HUDEP-2 (cell line): ENCODE data around the gene PPIF.
A peak's percentile ranks its signal among the peaks of the same experiment; 100 is the strongest.

Experiments
- DNase-seq, 76 experiments: peaks; one replicate each; lab custom pipeline; 2025; ENCODE audit not compliant: unreplicated experiment in 76 of 76; lab: John Stamatoyannopoulos, UW

PPIF gene

GRCh38 chr10:79347226-79347893 lies at the start of gene PPIF:
TSS of gene PPIF (plus strand) at chr10:79347469. CDS start at chr10:79347549, 80 bp downstream.
- DNase-seq, result peak in 73 of 76 experiments; percentile 37 to 94 (median 87)

DNA sequence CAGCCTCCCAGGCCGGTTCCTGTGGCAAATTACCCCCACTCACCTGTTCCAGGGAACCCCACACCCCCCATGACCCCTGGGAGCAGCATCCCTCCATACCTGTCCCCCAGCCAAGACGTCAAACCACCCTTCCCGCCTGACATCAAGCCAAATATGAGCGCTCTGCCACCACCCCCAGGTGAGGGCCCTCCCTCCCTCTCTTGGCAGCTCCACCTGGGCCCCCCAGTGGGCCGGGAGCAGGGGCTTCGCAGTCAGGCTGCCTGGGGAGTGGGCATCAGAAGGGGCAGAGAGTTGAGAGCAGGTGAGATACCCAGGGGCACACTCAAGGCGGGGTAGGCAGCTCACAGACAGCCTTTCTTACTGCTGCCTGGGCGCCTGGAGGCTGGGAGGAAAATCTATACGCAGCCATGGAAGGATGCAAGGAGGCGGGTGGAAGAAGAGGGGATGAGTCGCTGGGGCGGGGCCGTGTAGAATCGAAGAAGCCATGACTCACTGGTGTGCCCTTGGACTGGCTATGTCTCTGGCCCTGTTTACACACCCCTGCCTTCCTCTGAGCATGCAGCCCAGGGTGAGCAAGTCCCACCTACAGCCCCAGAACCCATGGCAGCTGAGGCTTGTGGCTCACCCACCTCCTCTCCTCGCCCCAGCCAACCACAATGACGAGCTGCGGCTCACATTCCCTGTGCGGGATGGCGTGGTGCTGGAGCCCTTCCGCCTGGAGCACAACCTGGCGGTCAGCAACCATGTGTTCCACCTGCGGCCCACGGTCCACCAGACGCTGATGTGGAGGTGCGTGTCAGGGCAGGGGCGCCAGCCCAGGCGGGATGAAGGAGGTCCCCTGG lies 48.6 kb upstream of the PPIF start:
- DNase-seq, result peak in 38 of 76 experiments; percentile 6 to 58 (median 32)

- peak in 2 of 76 experiments; percentile 7 to 15 for DNase-seq
Measured at GRCh38 chr10:79299397-79300241, 47.6 kb upstream of the PPIF start.

- no peak for DNase-seq
Measured at GRCh38 chr10:79300711-79301110, 46.6 kb upstream of the PPIF start.

- no peak for DNase-seq
Measured at GRCh38 chr10:79301754-79302530, 45.3 kb upstream of the PPIF start.

DNA sequence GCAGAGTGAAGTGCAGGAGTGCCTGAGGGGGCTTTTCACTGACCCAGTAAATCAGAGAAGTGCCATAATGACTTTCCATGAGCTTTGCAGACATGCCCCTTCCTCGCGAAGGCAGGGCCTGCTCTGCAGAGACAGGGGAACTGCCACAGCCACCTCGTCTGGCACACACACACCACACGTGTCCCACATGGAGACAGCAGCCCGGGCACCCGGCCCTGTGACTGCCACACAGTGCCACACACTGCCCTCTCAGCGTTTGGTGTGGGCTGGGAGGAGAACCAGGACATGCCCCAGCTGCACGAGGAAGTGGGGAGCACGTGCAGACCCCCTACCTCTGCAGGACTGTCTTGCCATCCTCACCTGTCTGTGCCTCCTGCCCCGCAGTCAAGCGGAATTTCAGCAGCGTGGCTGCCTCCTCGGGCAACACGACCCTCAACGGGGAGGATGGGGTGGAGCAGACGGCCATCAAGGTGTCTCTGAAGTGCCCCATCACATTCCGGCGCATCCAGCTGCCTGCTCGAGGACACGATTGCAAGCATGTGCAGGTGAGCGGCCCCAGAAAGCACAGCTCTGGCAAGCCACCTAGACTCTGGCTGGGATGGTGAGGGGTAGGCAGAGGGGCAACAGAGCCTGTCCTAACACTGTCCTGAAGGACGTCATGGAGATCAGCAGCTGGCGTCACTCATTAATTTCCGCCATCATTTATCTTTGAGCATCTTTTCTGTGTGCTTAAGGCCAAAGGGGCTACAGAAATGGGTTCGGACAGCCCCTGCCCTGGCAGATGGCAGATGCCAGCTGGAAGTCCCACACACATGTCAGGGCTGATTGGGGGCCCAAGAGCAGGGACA lies 43.4 kb upstream of the PPIF start:
- DNase-seq, result no peak

- DNase-seq, result no peak
Measured at GRCh38 chr10:79304479-79305087, 42.7 kb upstream of the PPIF start.

DNA sequence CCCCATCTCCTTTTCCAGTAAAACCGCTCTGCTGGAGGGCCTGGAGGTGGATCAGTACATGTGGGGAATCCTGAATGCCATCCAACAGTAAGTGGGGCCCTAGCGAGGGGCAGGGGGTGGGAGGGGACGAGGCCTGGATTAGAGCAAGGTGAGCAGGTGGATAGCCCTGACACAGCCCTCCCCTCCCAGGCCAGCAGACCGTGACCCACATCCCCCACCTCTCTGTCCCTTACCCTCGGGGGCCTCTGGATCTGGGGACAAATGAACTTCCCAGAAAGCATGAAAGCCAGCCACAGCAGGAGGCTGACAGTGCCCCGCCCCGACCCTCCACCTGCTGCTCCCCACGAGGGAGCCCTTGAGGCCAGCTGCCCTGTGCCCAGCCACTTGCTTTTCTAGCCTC lies 41.8 kb upstream of the PPIF start:
- DNase-seq, result no peak

GRCh38 chr10:79305988-79306387 lies 41.3 kb upstream of the PPIF start:
- DNase-seq, result no peak

- no peak for DNase-seq
Measured at GRCh38 chr10:79306644-79307220, 40.5 kb upstream of the PPIF start.

GRCh38 chr10:79308016-79308415 lies 39.3 kb upstream of the PPIF start:
- no peak for DNase-seq

- no peak for DNase-seq
Measured at GRCh38 chr10:79308969-79309665, 38.2 kb upstream of the PPIF start.

GRCh38 chr10:79310200-79310865 lies 36.9 kb upstream of the PPIF start:
- DNase-seq, result no peak

DNA sequence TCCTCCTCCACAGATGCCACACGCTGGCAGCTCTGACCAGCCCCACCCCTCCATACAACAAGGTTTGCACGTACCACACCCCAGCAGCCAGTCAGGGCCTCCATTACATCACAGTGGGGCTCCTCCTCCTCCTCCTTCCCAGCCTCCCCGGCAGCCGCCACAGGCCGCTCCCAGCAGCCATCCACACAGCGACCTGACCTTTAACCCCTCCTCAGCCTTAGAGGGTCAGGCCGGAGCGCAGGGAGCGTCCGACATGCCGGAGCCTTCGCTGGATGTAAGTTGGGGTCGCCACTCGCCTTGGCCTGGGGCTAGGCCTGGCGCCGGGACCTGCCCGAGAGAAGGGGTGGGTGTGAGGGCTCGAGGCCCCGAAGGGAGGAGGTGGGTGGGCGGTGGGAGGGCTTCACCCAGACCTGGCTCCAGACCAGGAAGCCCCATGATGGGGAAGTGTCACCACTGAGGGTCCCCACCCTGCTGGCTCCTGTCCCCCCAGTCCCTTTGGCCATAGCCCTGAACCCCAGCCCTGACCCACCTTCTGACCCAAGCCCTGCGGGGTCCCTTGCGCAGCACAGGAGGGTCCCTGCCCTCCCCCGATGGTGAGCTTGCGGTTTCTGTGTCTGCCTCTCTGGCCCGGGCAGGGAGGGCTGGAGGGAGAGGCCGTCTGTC lies 36.2 kb upstream of the PPIF start:
- peak in 9 of 76 experiments; percentile 6 to 43 (median 23) for DNase-seq

- no peak for DNase-seq
Measured at GRCh38 chr10:79311581-79312407, 35.5 kb upstream of the PPIF start.

- DNase-seq, result no peak
Measured at GRCh38 chr10:79312601-79313187, 34.6 kb upstream of the PPIF start.
